Esophagus muscularis mucosa (tissue), 4 donors: ENCODE measurements around the gene FAR2. TPM values are rescaled to one million over a fixed set of nuclear protein-coding genes. Genes with fewer than 3 reads are reported as not detected.

Source experiments
- DNase-seq: peaks from one replicate; pipeline ENCODE4 v3.0.0-alpha.2; 2017; ENCODE audit errors: extremely low spot score
- H3K27ac ChIP-seq, 4 donors: fragments of 200-600 bp; sonication (generic); replicated peaks in 1 of 4; 1 replicate in 3 of 4; 2 replicates in 1 of 4; pipeline ENCODE4 v1.5.1; 2016 to 2019; ENCODE audit warnings: mild to moderate bottlenecking in 1 of 4
- H3K27me3 ChIP-seq, 4 donors: fragments of 200-600 bp; sonication (generic); one replicate each; pipeline versions ENCODE4 v1.5.1 to v1.6.0; 2016 to 2019
- H3K36me3 ChIP-seq, 4 donors: fragments of 200-600 bp; sonication (generic); one replicate each; pipeline ENCODE4 v1.5.1; 2016 to 2019
- H3K4me1 ChIP-seq, 4 donors: fragments of 200-600 bp; sonication (generic); one replicate each; pipeline ENCODE4 v1.5.1; 2016 to 2019
- H3K4me3 ChIP-seq, 4 donors: fragments of 200-600 bp; sonication (generic); 1 replicate in 2 of 4; 2 replicates in 2 of 4; pipeline ENCODE4 v1.5.1; 2016 to 2019; ENCODE audit warnings: mild to moderate bottlenecking in 4 of 4, moderate library complexity in 1 of 4
- H3K9me3 ChIP-seq, 4 donors: fragments of 200-600 bp; sonication (generic); 1 replicate in 3 of 4; 2 replicates in 1 of 4; pipeline ENCODE4 v1.5.1; 2016 to 2019
- CTCF ChIP-seq, 3 experiments: fragments of 200-600 bp in 2 of 3; fragments of 450-650 bp in 1 of 3; sonication (generic) in 2 of 3; IDR thresholded peaks; one replicate each; pipeline ENCODE4 v1.5.1; 2017 to 2019; ENCODE audit warnings: antibody characterized with exemption in 3 of 3, mild to moderate bottlenecking in 2 of 3, moderate library complexity in 1 of 3
- EP300 ChIP-seq: sonication (generic); formaldehyde crosslinking; IDR thresholded peaks from one replicate; pipeline ENCODE4 v1.6.1; 2017; ENCODE audit warnings: antibody characterized with exemption
- POLR2A ChIP-seq: fragments of 450-650 bp; IDR thresholded peaks from one replicate; pipeline ENCODE4 v1.6.1; 2017; ENCODE audit warnings: antibody characterized with exemption, moderate library complexity, mild to moderate bottlenecking, low read depth
- POLR2AphosphoS5 ChIP-seq, 2 donors: sonication (generic); formaldehyde crosslinking; IDR thresholded peaks; one replicate each; pipeline ENCODE4 v1.6.1; 2017; ENCODE audit warnings: antibody characterized with exemption in 2 of 2
- WGBS: methylation state at CpG from one replicate; pipeline ENCODE4 v1.1.5; 2018; 5-methylcytosine and 5-hydroxymethylcytosine counted together
- intact Hi-C: fragments of 100-400 bp; cut with DNase I; formaldehyde crosslinking; loops from one replicate; pipeline ENCODE4 v1.15.1; 2023
- total RNA-seq, 4 donors: library from RNA; depleted of rRNA; stranded (reverse); fragments of >200 nt; gene quantifications; one replicate each; pipeline versions ENCODE4 v1.1.0 to v1.2.1, GENCODE V29; 2016

FAR2 gene
- total RNA-seq, 4 donors from 2014 or later = 11.6 to 15.0 (median 11.9) TPM

GRCh38 chr12:29291226-29291625, 142.1 kb downstream of the FAR2 start:
- Histone ChIP-seq H3K36me3 (no peaks in the 10 kb centered on the region), H3K9me3 (no peaks in the 10 kb centered on the region), H3K27me3 (no peaks in the 10 kb centered on the region), H3K27ac (no peak overlapping the region), H3K4me1 (no peaks in the 10 kb centered on the region), H3K4me3 (no peak overlapping the region)
- TF ChIP-seq POLR2AphosphoS5 (IDR thresholded peaks at IDR 0.05) = no peak
- TF ChIP-seq EP300 = no peak
- no peak for TF ChIP-seq POLR2A
- no peak for TF ChIP-seq CTCF (IDR thresholded peaks at IDR 0.05)
- WGBS = 98% methylated on average over 3 of the region's 3 CpGs
- DNase-seq = no peak
- intact Hi-C loops = no loop called here

- no peak for DNase-seq
- Histone ChIP-seq H3K4me3 (no peak overlapping the region), H3K27me3 (no peaks in the 10 kb centered on the region), H3K27ac (no peak overlapping the region), H3K4me1 (no peaks in the 10 kb centered on the region), H3K9me3 (no peaks in the 10 kb centered on the region), H3K36me3 (no peaks in the 10 kb centered on the region)
- intact Hi-C loops = no loop called here
- 83% methylated on average over 2 of the region's 2 CpGs for WGBS
- TF ChIP-seq EP300 = no peak
- no peak for TF ChIP-seq CTCF (IDR thresholded peaks at IDR 0.05)
- no peak for TF ChIP-seq POLR2A
- no peak for TF ChIP-seq POLR2AphosphoS5 (IDR thresholded peaks at IDR 0.05)
Measured at GRCh38 chr12:29299633-29300032, 150.6 kb downstream of the FAR2 start.

GRCh38 chr12:29301114-29301513, 152.0 kb downstream of the FAR2 start:
- intact Hi-C loops = no loop called here
- H3K27ac ChIP-seq = no peak overlapping the region
- H3K4me3 ChIP-seq = no peak overlapping the region
- DNase-seq = no peak
- TF ChIP-seq POLR2A (no peak), CTCF (IDR thresholded peaks at IDR 0.05) (no peak), POLR2AphosphoS5 (IDR thresholded peaks at IDR 0.05) (no peak), EP300 (no peak)
- WGBS = 87% methylated on average over 3 of the region's 3 CpGs
- H3K4me1 ChIP-seq = no peaks in the 10 kb centered on the region
- no peaks in the 10 kb centered on the region for H3K36me3 ChIP-seq
- H3K9me3 ChIP-seq = no peaks in the 10 kb centered on the region
- no peaks in the 10 kb centered on the region for H3K27me3 ChIP-seq

GRCh38 chr12:29304388-29304787, 155.3 kb downstream of the FAR2 start:
- Histone ChIP-seq H3K36me3 (peaks cover 0 to 9% (median 0%) of the 10 kb centered on the region in 4 donors), H3K27ac (no peak overlapping the region), H3K9me3 (no peaks in the 10 kb centered on the region), H3K4me3 (no peak overlapping the region), H3K27me3 (no peaks in the 10 kb centered on the region), H3K4me1 (no peaks in the 10 kb centered on the region)
- no peak for DNase-seq
- TF ChIP-seq POLR2A = no peak
- no peak for TF ChIP-seq POLR2AphosphoS5 (IDR thresholded peaks at IDR 0.05)
- TF ChIP-seq CTCF (IDR thresholded peaks at IDR 0.05) = no peak
- TF ChIP-seq EP300 = no peak
- intact Hi-C loops = no loop called here

GRCh38 chr12:29306266-29306665, 157.2 kb downstream of the FAR2 start:
- TF ChIP-seq EP300 (no peak), CTCF (IDR thresholded peaks at IDR 0.05) (no peak), POLR2AphosphoS5 (IDR thresholded peaks at IDR 0.05) (no peak), POLR2A (no peak)
- intact Hi-C loops = no loop called here
- Histone ChIP-seq H3K4me3 (no peak overlapping the region), H3K27ac (no peak overlapping the region), H3K27me3 (no peaks in the 10 kb centered on the region), H3K9me3 (no peaks in the 10 kb centered on the region), H3K4me1 (no peaks in the 10 kb centered on the region), H3K36me3 (peaks cover 0 to 9% (median 2%) of the 10 kb centered on the region in 4 donors)
- WGBS = 92% methylated on average over 2 of the region's 2 CpGs
- no peak for DNase-seq
